ENCODE data around the gene ARRB1.
A peak's percentile ranks its signal among the peaks of the same experiment; 100 is the strongest.
"Not testable (repeated sequence)": the region's sequence is repeated elsewhere in the genome, so short reads cannot be mapped to it uniquely, and the experiment has no call there.

ARRB1 gene

GRCh38 chr11:75342231-75342918, 9.1 kb downstream of the ARRB1 start:
- DNase-seq, result peak; percentile 62

GRCh38 chr11:75341612-75342011, 9.8 kb downstream of the ARRB1 start:
- DNase-seq, result no peak

- no peak for DNase-seq
Observed at GRCh38 chr11:75339685-75340409, 11.6 kb downstream of the ARRB1 start.

- DNase-seq, result no peak
Observed at GRCh38 chr11:75338516-75339208, 12.8 kb downstream of the ARRB1 start.

GRCh38 chr11:75337195-75337654, 14.2 kb downstream of the ARRB1 start:
- DNase-seq, result no peak

GRCh38 chr11:75334976-75335375, 16.5 kb downstream of the ARRB1 start:
- no peak for DNase-seq

- DNase-seq, result no peak
Observed at GRCh38 chr11:75334402-75334891, 17.0 kb downstream of the ARRB1 start.

GRCh38 chr11:75333807-75334140, 17.7 kb downstream of the ARRB1 start:
- no peak for DNase-seq

- DNase-seq, result no peak
Observed at GRCh38 chr11:75333022-75333806, 18.2 kb downstream of the ARRB1 start.

GRCh38 chr11:75331761-75332160, 19.7 kb downstream of the ARRB1 start:
- not testable (repeated sequence) for DNase-seq

GRCh38 chr11:75331304-75331703, 20.2 kb downstream of the ARRB1 start:
- DNase-seq, result not testable (repeated sequence)

- not testable (repeated sequence) for DNase-seq
Observed at GRCh38 chr11:75330886-75331285, 20.6 kb downstream of the ARRB1 start.

- no peak for DNase-seq
Observed at GRCh38 chr11:75330291-75330690, 21.2 kb downstream of the ARRB1 start.

- peak; percentile 71 for DNase-seq
Observed at GRCh38 chr11:75328426-75329277, 22.8 kb downstream of the ARRB1 start.

GRCh38 chr11:75326439-75326810, 25.0 kb downstream of the ARRB1 start:
- no peak for DNase-seq

- DNase-seq, result no peak
Observed at GRCh38 chr11:75325713-75326438, 25.6 kb downstream of the ARRB1 start.

GRCh38 chr11:75324740-75325139, 26.7 kb downstream of the ARRB1 start:
- no peak for DNase-seq

GRCh38 chr11:75324189-75324588, 27.3 kb downstream of the ARRB1 start:
- DNase-seq, result no peak

- no peak for DNase-seq
Observed at GRCh38 chr11:75323609-75324008, 27.9 kb downstream of the ARRB1 start.

- DNase-seq, result no peak
Observed at GRCh38 chr11:75320643-75321042, 30.8 kb downstream of the ARRB1 start.

- no peak for DNase-seq
Observed at GRCh38 chr11:75320046-75320618, 31.3 kb downstream of the ARRB1 start.

Measured in left hindlimb (tissue), 1 donor.